Measurements from ENCODE around the gene MSMP. TPM values are rescaled to one million over a fixed set of nuclear protein-coding genes. Genes with fewer than 3 reads are reported as not detected.

Gene MSMP
- total RNA-seq, 4 donors from 2014 or later, result not detected

- no peak for DNase-seq
- no peak overlapping the region for H3K27ac ChIP-seq
- H3K4me1 ChIP-seq, result peaks cover 0 to 16% (median 9%) of the 10 kb centered on the region in 4 donors
- no peaks in the 10 kb centered on the region for H3K9me3 ChIP-seq
- no peaks in the 10 kb centered on the region for H3K27me3 ChIP-seq
- no peak for TF ChIP-seq POLR2A (IDR thresholded peaks at IDR 0.05)
- TF ChIP-seq, protein P1, sequence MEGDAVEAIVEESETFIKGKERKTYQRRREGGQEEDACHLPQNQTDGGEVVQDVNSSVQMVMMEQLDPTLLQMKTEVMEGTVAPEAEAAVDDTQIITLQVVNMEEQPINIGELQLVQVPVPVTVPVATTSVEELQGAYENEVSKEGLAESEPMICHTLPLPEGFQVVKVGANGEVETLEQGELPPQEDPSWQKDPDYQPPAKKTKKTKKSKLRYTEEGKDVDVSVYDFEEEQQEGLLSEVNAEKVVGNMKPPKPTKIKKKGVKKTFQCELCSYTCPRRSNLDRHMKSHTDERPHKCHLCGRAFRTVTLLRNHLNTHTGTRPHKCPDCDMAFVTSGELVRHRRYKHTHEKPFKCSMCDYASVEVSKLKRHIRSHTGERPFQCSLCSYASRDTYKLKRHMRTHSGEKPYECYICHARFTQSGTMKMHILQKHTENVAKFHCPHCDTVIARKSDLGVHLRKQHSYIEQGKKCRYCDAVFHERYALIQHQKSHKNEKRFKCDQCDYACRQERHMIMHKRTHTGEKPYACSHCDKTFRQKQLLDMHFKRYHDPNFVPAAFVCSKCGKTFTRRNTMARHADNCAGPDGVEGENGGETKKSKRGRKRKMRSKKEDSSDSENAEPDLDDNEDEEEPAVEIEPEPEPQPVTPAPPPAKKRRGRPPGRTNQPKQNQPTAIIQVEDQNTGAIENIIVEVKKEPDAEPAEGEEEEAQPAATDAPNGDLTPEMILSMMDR (IDR thresholded peaks at IDR 0.05), result no peak
- no peaks in the 10 kb centered on the region for H3K36me3 ChIP-seq
- no peak overlapping the region for H3K4me3 ChIP-seq
Measured at GRCh38 chr9:35760651-35761050, 6.6 kb upstream of the MSMP start.

DNA sequence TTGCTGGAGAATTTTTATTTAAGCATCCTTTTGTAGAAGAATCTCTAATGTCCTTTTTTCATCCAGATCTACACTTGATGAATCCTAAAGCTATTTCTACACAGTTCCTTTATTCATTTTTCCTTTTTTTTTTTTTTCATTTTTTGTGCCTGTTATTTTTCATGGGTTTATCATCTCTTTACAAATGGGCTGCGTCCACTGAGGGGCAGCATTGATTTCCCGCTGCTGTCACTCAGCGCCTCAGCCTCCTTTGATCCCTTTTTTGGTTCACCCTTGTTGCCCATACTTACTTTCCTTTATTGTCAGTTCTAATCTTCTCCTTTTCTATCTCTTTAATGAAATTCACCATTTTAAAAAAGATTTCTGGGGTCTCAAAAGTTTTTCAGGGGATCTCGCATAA lies 5.7 kb upstream of the MSMP start:
- Histone ChIP-seq H3K36me3 (peaks cover 0 to 3% (median 0%) of the 10 kb centered on the region in 3 donors), H3K27ac (no peak overlapping the region), H3K27me3 (no peaks in the 10 kb centered on the region), H3K4me1 (peaks cover 0 to 16% (median 9%) of the 10 kb centered on the region in 4 donors), H3K9me3 (no peaks in the 10 kb centered on the region), H3K4me3 (no peak overlapping the region)
- TF ChIP-seq, protein P1 (IDR thresholded peaks at IDR 0.05), result no peak
- no peak for TF ChIP-seq POLR2A (IDR thresholded peaks at IDR 0.05)
- DNase-seq, result no peak

DNA sequence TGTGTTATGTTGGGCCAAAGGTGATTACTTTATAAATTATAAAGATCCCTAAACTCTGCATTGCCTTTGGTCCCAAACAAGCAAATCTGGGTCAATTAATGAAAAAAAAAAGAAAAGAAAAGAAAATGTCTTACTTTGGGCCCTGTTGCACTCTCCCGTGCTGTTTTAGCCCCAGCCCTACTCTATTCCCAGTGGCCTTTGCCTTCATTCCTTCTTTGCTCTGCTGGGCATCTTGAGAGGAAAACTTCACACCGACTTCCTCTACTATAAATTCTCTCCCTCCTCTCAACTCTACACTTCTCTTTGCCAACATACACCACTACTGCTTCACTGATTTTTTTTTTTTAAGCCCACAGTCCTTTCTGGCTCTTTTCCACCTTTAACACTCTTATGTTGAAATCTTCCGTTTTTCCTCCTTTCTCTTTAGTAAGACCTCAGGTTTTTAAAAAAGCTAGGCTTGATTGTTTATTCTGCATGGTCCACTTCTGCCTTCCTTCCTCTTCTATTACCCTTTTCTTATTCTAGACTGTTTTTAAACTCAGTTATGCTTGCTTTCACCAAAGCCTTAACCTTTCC lies 4.5 kb upstream of the MSMP start:
- Histone ChIP-seq H3K4me3 (no peak overlapping the region), H3K36me3 (peaks cover 0 to 15% (median 0%) of the 10 kb centered on the region in 3 donors), H3K4me1 (peaks cover 0 to 16% (median 9%) of the 10 kb centered on the region in 4 donors), H3K27ac (peak overlapping the region in 2 of 4 donors; percentile 51 to 96), H3K27me3 (no peaks in the 10 kb centered on the region), H3K9me3 (no peaks in the 10 kb centered on the region)
- TF ChIP-seq POLR2A (IDR thresholded peaks at IDR 0.05), result no peak
- TF ChIP-seq, protein P1 (IDR thresholded peaks at IDR 0.05), result no peak
- no peak for DNase-seq

DNA sequence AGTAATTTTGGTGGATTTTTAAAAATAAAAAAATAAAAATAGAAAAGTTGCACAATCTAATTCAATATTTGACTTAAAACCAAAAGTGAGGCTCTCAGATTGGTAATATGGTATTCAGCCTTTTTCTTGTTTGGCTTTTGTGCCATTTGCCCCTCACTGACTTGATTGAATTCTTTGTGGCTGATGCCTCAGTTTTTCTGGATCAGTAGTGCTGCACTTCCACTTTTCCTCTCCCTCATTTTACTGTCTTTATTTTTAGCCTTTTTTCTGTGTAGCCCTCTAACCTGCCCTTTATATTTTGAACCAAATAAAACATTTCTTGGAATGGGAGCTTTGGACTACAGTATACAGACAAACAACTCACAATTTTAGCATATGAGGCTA lies 3.8 kb upstream of the MSMP start:
- no peak for TF ChIP-seq POLR2A (IDR thresholded peaks at IDR 0.05)
- TF ChIP-seq, protein P1 (IDR thresholded peaks at IDR 0.05), result no peak
- Histone ChIP-seq H3K4me3 (peak overlapping the region in 2 of 4 donors; percentile 78 to 85), H3K27ac (peak overlapping the region; percentile 86 to 96 (median 94)), H3K36me3 (peaks cover 0 to 22% (median 0%) of the 10 kb centered on the region in 3 donors), H3K4me1 (peaks cover 0 to 16% (median 9%) of the 10 kb centered on the region in 4 donors), H3K27me3 (no peaks in the 10 kb centered on the region), H3K9me3 (no peaks in the 10 kb centered on the region)
- no peak for DNase-seq

GRCh38 chr9:35757226-35757891 lies 3.3 kb upstream of the MSMP start:
- Histone ChIP-seq H3K9me3 (no peaks in the 10 kb centered on the region), H3K27me3 (no peaks in the 10 kb centered on the region), H3K36me3 (peaks cover 0 to 27% (median 0%) of the 10 kb centered on the region in 3 donors), H3K4me3 (peak overlapping the region; percentile 69 to 85 (median 79)), H3K27ac (peak overlapping the region; percentile 86 to 96 (median 94)), H3K4me1 (peaks cover 0 to 16% (median 9%) of the 10 kb centered on the region in 4 donors)
- TF ChIP-seq, protein P1 (IDR thresholded peaks at IDR 0.05), result no peak
- TF ChIP-seq POLR2A (IDR thresholded peaks at IDR 0.05), result no peak
- DNase-seq, result peak in 2 of 3 donors; percentile 45 to 66

All from Peyer's patch (tissue), 4 donors.